B cell (primary cell): ENCODE measurements around the gene KHDC4. TPM values are rescaled to one million over a fixed set of nuclear protein-coding genes. Genes with fewer than 3 reads are reported as not detected.

Experiments used
- ATAC-seq: fragments of 200-7000 bp; cut with Tn5 transposase; one replicate; pipeline ENCODE4 v1.10.0; 2021; ENCODE audit warnings: low read depth, mild to moderate bottlenecking, moderate number of reproducible peaks, moderate library complexity
- CTCF ChIA-PET: fragments of 350-600 bp; sonication (Branson Sonifier 250); formaldehyde crosslinking; loops from one replicate; lab custom pipeline; 2021; ENCODE audit warnings: antibody characterized with exemption, inconsistent platforms; lab: Charles Lee
- POLR2A ChIA-PET: fragments of 350-600 bp; sonication (Branson Sonifier 250); formaldehyde crosslinking; loops from one replicate; lab custom pipeline; 2021; ENCODE audit warnings: antibody characterized with exemption; lab: Charles Lee
- DNase-seq: peaks from one replicate; pipeline ENCODE4 v3.0.0; 2013
- H2AFZ ChIP-seq: 2 replicates; pipeline ENCODE4 v1.6.1; 2012; ENCODE audit warnings: mild to moderate bottlenecking, low read depth, low read length; ENCODE audit not compliant: insufficient read depth, poor library complexity, severe bottlenecking
- H3K27ac ChIP-seq, 2 donors: 1 replicate in 1 of 2; 2 replicates in 1 of 2; pipeline ENCODE4 v1.5.1; 2012 to 2013; ENCODE audit warnings: low read length in 2 of 2, mild to moderate bottlenecking in 2 of 2, moderate library complexity in 1 of 2
- H3K27me3 ChIP-seq, 4 experiments: fragments of 200-600 bp in 1 of 4; sonication (generic) in 1 of 4; replicated peaks in 1 of 4; 1 replicate in 2 of 4; 2 replicates in 2 of 4; pipeline versions ENCODE4 v1.6.1 to v1.7.0; 2013 to 2016; ENCODE audit warnings: low read length in 3 of 4, mild to moderate bottlenecking in 2 of 4, mixed read lengths in 1 of 4, moderate library complexity in 1 of 4; ENCODE audit not compliant: insufficient read depth in 4 of 4, control insufficient read depth in 3 of 4; ENCODE audit errors: control extremely low read depth in 1 of 4
- H3K36me3 ChIP-seq, 2 experiments: replicated peaks in 1 of 2; 1 replicate in 1 of 2; 2 replicates in 1 of 2; pipeline versions ENCODE4 v1.6.1 to v1.7.1; 2013; ENCODE audit warnings: low read length in 1 of 2; ENCODE audit not compliant: insufficient read depth in 2 of 2, control insufficient read depth in 1 of 2; ENCODE audit errors: control extremely low read depth in 1 of 2, extremely low read depth in 1 of 2
- H3K4me1 ChIP-seq, 2 donors: fragments of 200-600 bp in 1 of 2; sonication (generic) in 1 of 2; 1 replicate in 1 of 2; 2 replicates in 1 of 2; pipeline versions ENCODE4 v1.5.1 to v1.6.1; 2013 to 2017; ENCODE audit warnings: low read length in 2 of 2; ENCODE audit not compliant: control insufficient read depth in 2 of 2, insufficient read depth in 2 of 2
- H3K4me2 ChIP-seq: replicated peaks from 2 replicates; pipeline ENCODE3; 2012; ENCODE audit warnings: mild to moderate bottlenecking, low read depth, low read length; ENCODE audit not compliant: poor library complexity, severe bottlenecking
- H3K4me3 ChIP-seq, 5 experiments: fragments of 200-600 bp in 1 of 5; sonication (generic) in 1 of 5; 1 replicate in 3 of 5; 2 replicates in 2 of 5; pipeline versions ENCODE4 v1.5.1 to v1.7.0; 2011 to 2016; ENCODE audit warnings: low read length in 4 of 5, mild to moderate bottlenecking in 4 of 5, low read depth in 2 of 5, control low read depth in 1 of 5, moderate library complexity in 1 of 5; ENCODE audit not compliant: insufficient read depth in 1 of 5; ENCODE audit errors: control extremely low read depth in 1 of 5, extremely low read depth in 1 of 5
- H3K79me2 ChIP-seq: fragments of 200-600 bp; sonication (generic); one replicate; pipeline ENCODE4 v1.6.0; 2016; ENCODE audit warnings: low read length; ENCODE audit not compliant: control insufficient read depth, insufficient read depth
- H3K9ac ChIP-seq: fragments of 200-600 bp; sonication (generic); 2 replicates; pipeline ENCODE4 v1.6.1; 2017; ENCODE audit warnings: mild to moderate bottlenecking, low read length, moderate library complexity
- H3K9me3 ChIP-seq, 3 donors: one replicate each; pipeline versions ENCODE4 v1.6.1 to v1.7.1; 2013; ENCODE audit warnings: low read length in 2 of 3; ENCODE audit not compliant: control insufficient read depth in 2 of 3, insufficient read depth in 1 of 3; ENCODE audit errors: control extremely low read depth in 1 of 3
- H4K20me1 ChIP-seq: 2 replicates; pipeline ENCODE4 v1.6.0; 2012; ENCODE audit warnings: mild to moderate bottlenecking, low read length; ENCODE audit not compliant: insufficient read depth, control insufficient read depth, poor library complexity, severe bottlenecking
- H3K27ac Mint-ChIP-seq: one replicate; pipeline ENCODE4 v1.8.0; 2021; ENCODE audit warnings: mixed read lengths
- H3K27me3 Mint-ChIP-seq: one replicate; pipeline ENCODE4 v1.8.0; 2021; ENCODE audit warnings: mixed read lengths
- H3K4me1 Mint-ChIP-seq: one replicate; pipeline ENCODE4 v1.8.0; 2021; ENCODE audit warnings: mixed read lengths
- H3K4me3 Mint-ChIP-seq: one replicate; pipeline ENCODE4 v1.8.0; 2021; ENCODE audit warnings: mixed read lengths
- H3K9me3 Mint-ChIP-seq: one replicate; pipeline ENCODE4 v1.8.0; 2022; ENCODE audit warnings: mixed read lengths; ENCODE audit not compliant: insufficient read depth
- EZH2 ChIP-seq: IDR thresholded peaks from 2 replicates; pipeline ENCODE4 v1.6.1; 2012; ENCODE audit warnings: borderline replicate concordance, low read depth, mild to moderate bottlenecking, moderate library complexity, low read length; ENCODE audit not compliant: insufficient read depth, poor library complexity, severe bottlenecking
- WGBS: methylation state at CpG from one replicate; pipeline ENCODE4 v1.1.5; 2013; ENCODE audit warnings: missing lambda C conversion rate; ENCODE audit not compliant: insufficient coverage; 5-methylcytosine and 5-hydroxymethylcytosine counted together
- intact Hi-C: fragments of 100-400 bp; cut with micrococcal nuclease; formaldehyde crosslinking; loops from one replicate; pipeline ENCODE4 v1.10.0; 2022
- polyA plus RNA-seq: library from polyadenylated mRNA; depleted of rRNA; stranded (reverse); fragments of >200 nt; gene quantifications from 2 replicates; pipeline ENCODE4 v1.2.3, GENCODE V29; 2012
- total RNA-seq, 2 donors: library from RNA; stranded (reverse); fragments of 120-200 nt in 1 of 2; gene quantifications; 1 replicate in 1 of 2; 2 replicates in 1 of 2; pipeline versions ENCODE4 v1.2.3 to v1.2.4, GENCODE V29; 2013 to 2022
- TF ChIP-seq, protein P1 (sequence below): fragments of 200-600 bp; IDR thresholded peaks from one replicate; pipeline ENCODE4 v1.8.0; 2022; ENCODE audit warnings: antibody characterized with exemption, mild to moderate bottlenecking

KHDC4 gene
- total and polyA plus RNA-seq, 2 donors (not counting 1 experiment from before 2014, with no cell fraction given) = 51.3 to 122 TPM

- H3K36me3 ChIP-seq = peaks cover 0 to 87% of the 10 kb centered on the region in 2 experiments
- no peak overlapping the region for H3K4me3 ChIP-seq
- WGBS = 98% methylated on average over 26 of the region's 27 CpGs
- intact Hi-C loops = no loop called here
- no peak overlapping the region for H3K4me2 ChIP-seq
- Mint-ChIP-seq H3K4me1 (peaks cover 18% of the 10 kb centered on the region), H3K4me3 (no peak overlapping the region), H3K27ac (no peak overlapping the region), H3K9me3 (no peaks in the 10 kb centered on the region), H3K27me3 (no peaks in the 10 kb centered on the region)
- ATAC-seq (no peak), DNase-seq (no peak)
- H3K79me2 ChIP-seq = peaks cover 39% of the 10 kb centered on the region
- H4K20me1 ChIP-seq = peaks cover 35% of the 10 kb centered on the region
- H3K9me3 ChIP-seq = no peaks in the 10 kb centered on the region
- POLR2A ChIA-PET = interaction anchor here (0.7 kb wide), 1 partner anchor 16 kb away, joined by 3 read pairs; no protein-coding TSS in a partner anchor
- peaks cover 16 to 19% of the 10 kb centered on the region in 2 donors for H3K4me1 ChIP-seq
- H3K27ac ChIP-seq = peak overlapping the region in 1 of 2 donors; percentile 55
- CTCF ChIA-PET = interaction anchor here (0.8 to 1.6 kb wide), 4 partner anchors 9 to 952 kb away, joined by 3 to 6 read pairs (median 4); no protein-coding TSS in a partner anchor
- H2AFZ ChIP-seq = no peak overlapping the region
- no peaks in the 10 kb centered on the region for H3K27me3 ChIP-seq
- no peak overlapping the region for H3K9ac ChIP-seq
- TF ChIP-seq, protein P1, sequence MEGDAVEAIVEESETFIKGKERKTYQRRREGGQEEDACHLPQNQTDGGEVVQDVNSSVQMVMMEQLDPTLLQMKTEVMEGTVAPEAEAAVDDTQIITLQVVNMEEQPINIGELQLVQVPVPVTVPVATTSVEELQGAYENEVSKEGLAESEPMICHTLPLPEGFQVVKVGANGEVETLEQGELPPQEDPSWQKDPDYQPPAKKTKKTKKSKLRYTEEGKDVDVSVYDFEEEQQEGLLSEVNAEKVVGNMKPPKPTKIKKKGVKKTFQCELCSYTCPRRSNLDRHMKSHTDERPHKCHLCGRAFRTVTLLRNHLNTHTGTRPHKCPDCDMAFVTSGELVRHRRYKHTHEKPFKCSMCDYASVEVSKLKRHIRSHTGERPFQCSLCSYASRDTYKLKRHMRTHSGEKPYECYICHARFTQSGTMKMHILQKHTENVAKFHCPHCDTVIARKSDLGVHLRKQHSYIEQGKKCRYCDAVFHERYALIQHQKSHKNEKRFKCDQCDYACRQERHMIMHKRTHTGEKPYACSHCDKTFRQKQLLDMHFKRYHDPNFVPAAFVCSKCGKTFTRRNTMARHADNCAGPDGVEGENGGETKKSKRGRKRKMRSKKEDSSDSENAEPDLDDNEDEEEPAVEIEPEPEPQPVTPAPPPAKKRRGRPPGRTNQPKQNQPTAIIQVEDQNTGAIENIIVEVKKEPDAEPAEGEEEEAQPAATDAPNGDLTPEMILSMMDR = no peak
- TF ChIP-seq EZH2 = no peak
Measured at GRCh38 chr1:155950829-155951228, 16.6 kb upstream of the KHDC4 start.

- Histone ChIP-seq H3K4me2 (no peak overlapping the region), H3K27ac (peak overlapping the region in 1 of 2 donors; percentile 89), H3K9me3 (no peaks in the 10 kb centered on the region), H4K20me1 (peaks cover 28% of the 10 kb centered on the region), H3K36me3 (peaks cover 0 to 58% of the 10 kb centered on the region in 2 experiments), H3K4me3 (no peak overlapping the region), H3K27me3 (no peaks in the 10 kb centered on the region), H3K4me1 (peaks cover 47 to 50% of the 10 kb centered on the region in 2 donors), H3K79me2 (peaks cover 22% of the 10 kb centered on the region), H3K9ac (no peak overlapping the region), H2AFZ (no peak overlapping the region)
- 100% methylated on average over 1 of the region's 8 CpGs for WGBS
- TF ChIP-seq, protein P1 = no peak
- TF ChIP-seq EZH2 = no peak
- H3K27me3 Mint-ChIP-seq = no peaks in the 10 kb centered on the region
- ChIA-PET CTCF (interaction anchor here (1.0 to 1.8 kb wide), 6 partner anchors 9 to 42 kb away, joined by 3 to 8 read pairs (median 4); partner anchors contain the start of gene ARHGEF2), POLR2A (interaction anchor here (0.6 to 1.0 kb wide), 3 partner anchors 12 to 22 kb away, joined by 3 to 4 read pairs (median 4); no protein-coding TSS in a partner anchor)
- DNase-seq (no peak), ATAC-seq (no peak)
- H3K9me3 Mint-ChIP-seq = no peaks in the 10 kb centered on the region
- H3K4me1 Mint-ChIP-seq = peaks cover 45% of the 10 kb centered on the region
- H3K4me3 Mint-ChIP-seq = no peak overlapping the region
- intact Hi-C loops = no loop called here
- H3K27ac Mint-ChIP-seq = peak overlapping the region; percentile 92
Measured at GRCh38 chr1:155947741-155948140, 13.5 kb upstream of the KHDC4 start.
